MM.1S (cell line): ENCODE measurements around the gene ADAM10.

Experiments
- DNase-seq: peaks from one replicate; pipeline ENCODE4 v3.0.0-alpha.2; 2015
- H2AFZ ChIP-seq: fragments of 300-600 bp; sonication (generic); 2 replicates; pipeline ENCODE4 v1.6.0; 2016; ENCODE audit warnings: antibody characterized with exemption, low read length
- H3F3A ChIP-seq: fragments of 300-600 bp; sonication (generic); 2 replicates; pipeline ENCODE4 v1.6.1; 2016; ENCODE audit warnings: mild to moderate bottlenecking, antibody characterized with exemption, low read length, moderate library complexity, mixed read lengths; ENCODE audit not compliant: insufficient read depth
- H3K27ac ChIP-seq: fragments of 300-600 bp; sonication (generic); 2 replicates; pipeline ENCODE4 v1.5.1; 2016; ENCODE audit warnings: mild to moderate bottlenecking, low read length
- H3K27me3 ChIP-seq: fragments of 300-600 bp; sonication (generic); replicated peaks from 2 replicates; pipeline ENCODE4 v1.6.0; 2016; ENCODE audit warnings: low read length; ENCODE audit not compliant: insufficient read depth
- H3K36me3 ChIP-seq: fragments of 300-600 bp; sonication (generic); replicated peaks from 2 replicates; pipeline ENCODE4 v1.6.1; 2016; ENCODE audit warnings: mild to moderate bottlenecking, low read length, mixed read lengths; ENCODE audit not compliant: insufficient read depth
- H3K4me1 ChIP-seq: fragments of 300-600 bp; sonication (generic); 2 replicates; pipeline ENCODE4 v1.6.1; 2016; ENCODE audit warnings: low read length, mixed read lengths
- H3K4me2 ChIP-seq: fragments of 300-600 bp; sonication (generic); 2 replicates; pipeline ENCODE4 v1.6.0; 2016; ENCODE audit warnings: low read depth, low read length
- H3K4me3 ChIP-seq: fragments of 300-600 bp; sonication (generic); 2 replicates; pipeline ENCODE4 v1.5.1; 2016; ENCODE audit warnings: low read length, mixed read lengths
- H3K79me2 ChIP-seq: fragments of 300-600 bp; sonication (generic); 2 replicates; pipeline ENCODE4 v1.6.1; 2016; ENCODE audit warnings: mixed run types, low read length, mixed read lengths
- H3K9ac ChIP-seq: fragments of 300-600 bp; sonication (generic); 2 replicates; pipeline ENCODE4 v1.6.1; 2016; ENCODE audit warnings: low read length, mixed read lengths
- H3K9me2 ChIP-seq: fragments of 300-600 bp; sonication (generic); replicated peaks from 2 replicates; pipeline ENCODE4 v1.6.1; 2016; ENCODE audit warnings: mild to moderate bottlenecking, low read length, mixed read lengths; ENCODE audit not compliant: insufficient read depth
- H3K9me3 ChIP-seq: fragments of 300-600 bp; sonication (generic); replicated peaks from 2 replicates; pipeline ENCODE4 v1.6.1; 2016; ENCODE audit warnings: mild to moderate bottlenecking, low read length, mixed read lengths; ENCODE audit not compliant: insufficient read depth
- H4K20me1 ChIP-seq: fragments of 300-600 bp; sonication (generic); 2 replicates; pipeline ENCODE4 v1.6.1; 2016; ENCODE audit warnings: mild to moderate bottlenecking, low read length, moderate library complexity, mixed read lengths; ENCODE audit not compliant: insufficient read depth
- EZH2 ChIP-seq: fragments of 300-600 bp; sonication (generic); optimal IDR thresholded peaks from 2 replicates; pipeline ENCODE3; 2017; ENCODE audit warnings: low read depth, mild to moderate bottlenecking, antibody characterized with exemption, low read length, mixed read lengths
- EZH2phosphoT487 ChIP-seq: fragments of 300-600 bp; sonication (generic); IDR thresholded peaks from 2 replicates; pipeline ENCODE4 v1.6.1; 2018; ENCODE audit warnings: antibody characterized with exemption, low read length
- TF ChIP-seq, protein P1 (sequence below): fragments of 300-600 bp; sonication (generic); IDR thresholded peaks from 2 replicates; pipeline ENCODE4 v1.5.1; 2016; ENCODE audit warnings: antibody characterized with exemption, low read length, mixed read lengths

Gene ADAM10

DNA sequence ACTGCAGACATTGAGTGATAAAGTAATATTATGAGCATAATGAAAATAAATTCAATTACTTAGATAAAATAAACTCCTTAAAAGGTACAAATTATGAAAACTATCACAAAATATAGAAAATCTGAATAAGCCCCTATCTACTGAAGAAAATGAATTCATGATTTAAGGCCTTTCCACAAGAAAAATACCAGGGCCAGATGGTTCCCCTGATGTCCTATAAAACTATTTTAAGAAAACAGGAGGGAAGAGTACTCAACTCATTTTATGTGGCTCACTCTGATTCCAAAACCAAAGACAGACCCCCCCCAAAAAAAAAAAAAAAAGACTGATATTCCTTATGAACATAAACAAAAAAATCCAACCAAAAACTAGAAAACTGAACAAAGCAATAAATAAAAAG is 59.9 kb downstream of the ADAM10 start:
- Histone ChIP-seq H2AFZ (no peak overlapping the region), H3K4me1 (no peaks in the 10 kb centered on the region), H3K9me3 (no peaks in the 10 kb centered on the region), H3K27me3 (no peaks in the 10 kb centered on the region), H3K9ac (no peak overlapping the region), H3K79me2 (peaks cover 94% of the 10 kb centered on the region), H4K20me1 (peaks cover 2% of the 10 kb centered on the region; the same call in 1 of the 2 replicates), H3F3A (no peaks in the 10 kb centered on the region; the same call in 1 of the 2 replicates), H3K4me2 (no peak overlapping the region), H3K9me2 (no peaks in the 10 kb centered on the region), H3K27ac (no peak overlapping the region), H3K4me3 (no peak overlapping the region), H3K36me3 (0 out of 2 replicates have a peak, but pooled peaks cover 3% of the 10 kb centered on the region)
- DNase-seq = no peak
- TF ChIP-seq, protein P1, sequence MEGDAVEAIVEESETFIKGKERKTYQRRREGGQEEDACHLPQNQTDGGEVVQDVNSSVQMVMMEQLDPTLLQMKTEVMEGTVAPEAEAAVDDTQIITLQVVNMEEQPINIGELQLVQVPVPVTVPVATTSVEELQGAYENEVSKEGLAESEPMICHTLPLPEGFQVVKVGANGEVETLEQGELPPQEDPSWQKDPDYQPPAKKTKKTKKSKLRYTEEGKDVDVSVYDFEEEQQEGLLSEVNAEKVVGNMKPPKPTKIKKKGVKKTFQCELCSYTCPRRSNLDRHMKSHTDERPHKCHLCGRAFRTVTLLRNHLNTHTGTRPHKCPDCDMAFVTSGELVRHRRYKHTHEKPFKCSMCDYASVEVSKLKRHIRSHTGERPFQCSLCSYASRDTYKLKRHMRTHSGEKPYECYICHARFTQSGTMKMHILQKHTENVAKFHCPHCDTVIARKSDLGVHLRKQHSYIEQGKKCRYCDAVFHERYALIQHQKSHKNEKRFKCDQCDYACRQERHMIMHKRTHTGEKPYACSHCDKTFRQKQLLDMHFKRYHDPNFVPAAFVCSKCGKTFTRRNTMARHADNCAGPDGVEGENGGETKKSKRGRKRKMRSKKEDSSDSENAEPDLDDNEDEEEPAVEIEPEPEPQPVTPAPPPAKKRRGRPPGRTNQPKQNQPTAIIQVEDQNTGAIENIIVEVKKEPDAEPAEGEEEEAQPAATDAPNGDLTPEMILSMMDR = no peak
- no peak for TF ChIP-seq EZH2
- no peak for TF ChIP-seq EZH2phosphoT487

DNA sequence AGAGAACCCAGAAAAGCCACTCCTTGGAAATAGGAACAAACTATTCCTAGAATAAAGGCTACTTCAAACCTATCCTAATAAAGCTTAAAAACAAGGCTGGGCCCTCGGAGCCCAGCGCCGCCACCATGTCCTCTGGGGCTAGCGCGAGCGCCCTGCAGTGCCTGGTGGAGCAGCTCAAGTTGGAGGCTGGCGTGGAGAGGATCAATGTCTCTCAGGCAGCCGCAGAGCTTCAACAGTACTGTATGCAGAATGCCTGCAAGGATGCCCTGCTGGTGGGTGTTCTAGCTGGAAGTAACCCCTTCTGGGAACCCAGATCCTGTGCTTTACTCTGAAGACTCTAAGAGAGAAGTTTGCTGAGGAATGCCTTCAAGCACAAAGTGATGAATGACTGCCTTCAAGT is 63.2 kb downstream of the ADAM10 start:
- no peak overlapping the region for H2AFZ ChIP-seq
- no peaks in the 10 kb centered on the region for H3K27me3 ChIP-seq
- H4K20me1 ChIP-seq = peaks cover 8% of the 10 kb centered on the region; the same call in 1 of the 2 replicates
- H3F3A ChIP-seq = no peaks in the 10 kb centered on the region; the same call in 1 of the 2 replicates
- H3K9me2 ChIP-seq = no peaks in the 10 kb centered on the region
- peaks cover 95% of the 10 kb centered on the region for H3K79me2 ChIP-seq
- H3K4me3 ChIP-seq = no peak overlapping the region
- TF ChIP-seq EZH2 (no peak), EZH2phosphoT487 (no peak)
- TF ChIP-seq, protein P1 = no peak
- H3K27ac ChIP-seq = no peak overlapping the region
- no peaks in the 10 kb centered on the region for H3K9me3 ChIP-seq
- no peak overlapping the region for H3K9ac ChIP-seq
- no peak for DNase-seq
- H3K4me1 ChIP-seq = no peaks in the 10 kb centered on the region
- no peak overlapping the region for H3K4me2 ChIP-seq
- 0 out of 2 replicates have a peak, but pooled peaks cover 3% of the 10 kb centered on the region for H3K36me3 ChIP-seq

DNA sequence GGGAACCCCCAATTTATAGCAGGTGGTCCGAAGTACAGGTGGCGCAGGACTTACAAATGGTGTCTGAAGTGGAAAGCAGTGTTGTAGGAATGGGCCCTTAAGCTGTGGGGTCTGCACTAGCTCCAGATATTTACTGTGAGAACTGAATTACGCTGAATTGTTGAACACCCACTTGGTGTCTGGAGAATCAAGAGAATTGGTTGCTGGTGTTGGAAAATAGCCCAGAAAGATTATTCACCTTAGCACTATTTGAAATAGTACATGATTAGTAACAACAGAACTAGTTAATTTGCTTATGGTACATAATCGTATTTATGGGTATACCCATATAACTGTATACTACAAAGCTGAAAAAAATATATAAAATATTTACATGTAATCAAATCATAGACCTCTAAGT is 64.8 kb downstream of the ADAM10 start:
- H3K27me3 ChIP-seq = no peaks in the 10 kb centered on the region
- 0 out of 2 replicates have a peak, but pooled peaks cover 3% of the 10 kb centered on the region for H3K36me3 ChIP-seq
- no peaks in the 10 kb centered on the region for H3K9me3 ChIP-seq
- no peaks in the 10 kb centered on the region for H3K9me2 ChIP-seq
- TF ChIP-seq, protein P1 = no peak
- TF ChIP-seq EZH2 (no peak), EZH2phosphoT487 (no peak)
- no peak overlapping the region for H3K27ac ChIP-seq
- H3K4me3 ChIP-seq = no peak overlapping the region
- H3K4me1 ChIP-seq = no peaks in the 10 kb centered on the region
- H3K79me2 ChIP-seq = peaks cover 95% of the 10 kb centered on the region
- H2AFZ ChIP-seq = no peak overlapping the region
- no peak overlapping the region for H3K9ac ChIP-seq
- no peak overlapping the region for H3K4me2 ChIP-seq
- peaks cover 12% of the 10 kb centered on the region; the same call in 1 of the 2 replicates for H4K20me1 ChIP-seq
- no peaks in the 10 kb centered on the region; the same call in 1 of the 2 replicates for H3F3A ChIP-seq
- DNase-seq = no peak
